B cell (primary cell): ENCODE data around the gene EMC10. TPM values are rescaled to one million over a fixed set of nuclear protein-coding genes. Genes with fewer than 3 reads are reported as not detected.

Experiments
- ATAC-seq: fragments of 200-7000 bp; cut with Tn5 transposase; one replicate; pipeline ENCODE4 v1.10.0; 2021; ENCODE audit warnings: low read depth, mild to moderate bottlenecking, moderate number of reproducible peaks, moderate library complexity
- CTCF ChIA-PET: fragments of 350-600 bp; sonication (Branson Sonifier 250); formaldehyde crosslinking; loops from one replicate; lab custom pipeline; 2021; ENCODE audit warnings: antibody characterized with exemption, inconsistent platforms; lab: Charles Lee
- POLR2A ChIA-PET: fragments of 350-600 bp; sonication (Branson Sonifier 250); formaldehyde crosslinking; loops from one replicate; lab custom pipeline; 2021; ENCODE audit warnings: antibody characterized with exemption; lab: Charles Lee
- DNase-seq: peaks from one replicate; pipeline ENCODE4 v3.0.0; 2013
- H2AFZ ChIP-seq: 2 replicates; pipeline ENCODE4 v1.6.1; 2012; ENCODE audit warnings: mild to moderate bottlenecking, low read depth, low read length; ENCODE audit not compliant: insufficient read depth, poor library complexity, severe bottlenecking
- H3K27ac ChIP-seq, 2 donors: 1 replicate in 1 of 2; 2 replicates in 1 of 2; pipeline ENCODE4 v1.5.1; 2012 to 2013; ENCODE audit warnings: low read length in 2 of 2, mild to moderate bottlenecking in 2 of 2, moderate library complexity in 1 of 2
- H3K27me3 ChIP-seq, 4 experiments: fragments of 200-600 bp in 1 of 4; sonication (generic) in 1 of 4; replicated peaks in 1 of 4; 1 replicate in 2 of 4; 2 replicates in 2 of 4; pipeline versions ENCODE4 v1.6.1 to v1.7.0; 2013 to 2016; ENCODE audit warnings: low read length in 3 of 4, mild to moderate bottlenecking in 2 of 4, mixed read lengths in 1 of 4, moderate library complexity in 1 of 4; ENCODE audit not compliant: insufficient read depth in 4 of 4, control insufficient read depth in 3 of 4; ENCODE audit errors: control extremely low read depth in 1 of 4
- H3K36me3 ChIP-seq, 2 experiments: replicated peaks in 1 of 2; 1 replicate in 1 of 2; 2 replicates in 1 of 2; pipeline versions ENCODE4 v1.6.1 to v1.7.1; 2013; ENCODE audit warnings: low read length in 1 of 2; ENCODE audit not compliant: insufficient read depth in 2 of 2, control insufficient read depth in 1 of 2; ENCODE audit errors: control extremely low read depth in 1 of 2, extremely low read depth in 1 of 2
- H3K4me1 ChIP-seq, 2 donors: fragments of 200-600 bp in 1 of 2; sonication (generic) in 1 of 2; 1 replicate in 1 of 2; 2 replicates in 1 of 2; pipeline versions ENCODE4 v1.5.1 to v1.6.1; 2013 to 2017; ENCODE audit warnings: low read length in 2 of 2; ENCODE audit not compliant: control insufficient read depth in 2 of 2, insufficient read depth in 2 of 2
- H3K4me2 ChIP-seq: replicated peaks from 2 replicates; pipeline ENCODE3; 2012; ENCODE audit warnings: mild to moderate bottlenecking, low read depth, low read length; ENCODE audit not compliant: poor library complexity, severe bottlenecking
- H3K4me3 ChIP-seq, 5 experiments: fragments of 200-600 bp in 1 of 5; sonication (generic) in 1 of 5; 1 replicate in 3 of 5; 2 replicates in 2 of 5; pipeline versions ENCODE4 v1.5.1 to v1.7.0; 2011 to 2016; ENCODE audit warnings: low read length in 4 of 5, mild to moderate bottlenecking in 4 of 5, low read depth in 2 of 5, control low read depth in 1 of 5, moderate library complexity in 1 of 5; ENCODE audit not compliant: insufficient read depth in 1 of 5; ENCODE audit errors: control extremely low read depth in 1 of 5, extremely low read depth in 1 of 5
- H3K79me2 ChIP-seq: fragments of 200-600 bp; sonication (generic); one replicate; pipeline ENCODE4 v1.6.0; 2016; ENCODE audit warnings: low read length; ENCODE audit not compliant: control insufficient read depth, insufficient read depth
- H3K9ac ChIP-seq: fragments of 200-600 bp; sonication (generic); 2 replicates; pipeline ENCODE4 v1.6.1; 2017; ENCODE audit warnings: mild to moderate bottlenecking, low read length, moderate library complexity
- H3K9me3 ChIP-seq, 3 donors: one replicate each; pipeline versions ENCODE4 v1.6.1 to v1.7.1; 2013; ENCODE audit warnings: low read length in 2 of 3; ENCODE audit not compliant: control insufficient read depth in 2 of 3, insufficient read depth in 1 of 3; ENCODE audit errors: control extremely low read depth in 1 of 3
- H4K20me1 ChIP-seq: 2 replicates; pipeline ENCODE4 v1.6.0; 2012; ENCODE audit warnings: mild to moderate bottlenecking, low read length; ENCODE audit not compliant: insufficient read depth, control insufficient read depth, poor library complexity, severe bottlenecking
- H3K27ac Mint-ChIP-seq: one replicate; pipeline ENCODE4 v1.8.0; 2021; ENCODE audit warnings: mixed read lengths
- H3K27me3 Mint-ChIP-seq: one replicate; pipeline ENCODE4 v1.8.0; 2021; ENCODE audit warnings: mixed read lengths
- H3K4me1 Mint-ChIP-seq: one replicate; pipeline ENCODE4 v1.8.0; 2021; ENCODE audit warnings: mixed read lengths
- H3K4me3 Mint-ChIP-seq: one replicate; pipeline ENCODE4 v1.8.0; 2021; ENCODE audit warnings: mixed read lengths
- H3K9me3 Mint-ChIP-seq: one replicate; pipeline ENCODE4 v1.8.0; 2022; ENCODE audit warnings: mixed read lengths; ENCODE audit not compliant: insufficient read depth
- CTCF ChIP-seq: fragments of 200-600 bp; IDR thresholded peaks from one replicate; pipeline ENCODE4 v1.8.0; 2022; ENCODE audit warnings: antibody characterized with exemption, mild to moderate bottlenecking
- EZH2 ChIP-seq: IDR thresholded peaks from 2 replicates; pipeline ENCODE4 v1.6.1; 2012; ENCODE audit warnings: borderline replicate concordance, low read depth, mild to moderate bottlenecking, moderate library complexity, low read length; ENCODE audit not compliant: insufficient read depth, poor library complexity, severe bottlenecking
- WGBS: methylation state at CpG from one replicate; pipeline ENCODE4 v1.1.5; 2013; ENCODE audit warnings: missing lambda C conversion rate; ENCODE audit not compliant: insufficient coverage; 5-methylcytosine and 5-hydroxymethylcytosine counted together
- intact Hi-C: fragments of 100-400 bp; cut with micrococcal nuclease; formaldehyde crosslinking; loops from one replicate; pipeline ENCODE4 v1.10.0; 2022
- polyA plus RNA-seq: library from polyadenylated mRNA; depleted of rRNA; stranded (reverse); fragments of >200 nt; gene quantifications from 2 replicates; pipeline ENCODE4 v1.2.3, GENCODE V29; 2012
- total RNA-seq, 2 donors: library from RNA; stranded (reverse); fragments of 120-200 nt in 1 of 2; gene quantifications; 1 replicate in 1 of 2; 2 replicates in 1 of 2; pipeline versions ENCODE4 v1.2.3 to v1.2.4, GENCODE V29; 2013 to 2022

Gene EMC10
- total and polyA plus RNA-seq, 2 donors (not counting 1 experiment from before 2014, with no cell fraction given), result 51.1 to 88.1 TPM

- Mint-ChIP-seq H3K27me3 (peaks cover 3% of the 10 kb centered on the region), H3K4me1 (peaks cover 17% of the 10 kb centered on the region), H3K4me3 (peak within 1 kb of the TSS; percentile 96), H3K27ac (peak within 1 kb of the TSS; percentile 100), H3K9me3 (no peaks in the 10 kb centered on the region)
- peak within 1 kb of the TSS; percentile 82 for H3K9ac ChIP-seq
- peaks cover 0 to 4% (median 0%) of the 10 kb centered on the region in 3 donors for H3K9me3 ChIP-seq
- H2AFZ ChIP-seq, result peak within 1 kb of the TSS; percentile 90
- intact Hi-C loops, result loop anchor here (1.0 to 2.0 kb wide), 5 partner anchors 78 to 597 kb away; partner anchors contain the start of genes CTU1, MYBPC2 and NR1H2
- TF ChIP-seq CTCF (no peak), EZH2 (no peak)
- peak within 1 kb of the TSS; percentile 87 to 98 for H3K27ac ChIP-seq
- DNase-seq, result peak; percentile 99
- H3K27me3 ChIP-seq, result peaks cover 0 to 25% (median 2%) of the 10 kb centered on the region in 4 experiments
- H3K4me3 ChIP-seq, result peak within 1 kb of the TSS; percentile 19 to 84 (median 62)
- H3K4me2 ChIP-seq, result peak within 1 kb of the TSS; percentile 91
- ATAC-seq, result peak; percentile 94
- no peaks in the 10 kb centered on the region for H3K79me2 ChIP-seq
- H4K20me1 ChIP-seq, result no peaks in the 10 kb centered on the region
- ChIA-PET CTCF (interaction anchor here (0.8 to 1.7 kb wide), 7 partner anchors 11 to 383 kb away, joined by 3 to 6 read pairs (median 3); partner anchors contain the start of genes KCNC3 and POLD1), POLR2A (interaction anchor here (0.6 to 1.2 kb wide), 10 partner anchors 51 to 577 kb away, joined by 3 to 10 read pairs (median 4); partner anchors contain the start of genes KCNC3, NR1H2 and POLD1)
- peaks cover 14 to 20% of the 10 kb centered on the region in 2 donors for H3K4me1 ChIP-seq
- H3K36me3 ChIP-seq, result no peaks in the 10 kb centered on the region
- 2% methylated on average over 69 of the region's 69 CpGs for WGBS
Observed at GRCh38 chr19:50511069-50511822, 34.9 kb downstream of the EMC10 start, which contains the start of gene JOSD2. JOSD2 (minus strand) TSS chr19:50511191; CDS start chr19:50510431, 760 bp downstream.
